ENCODE results near the gene IL24. TPM values are rescaled to one million over a fixed set of nuclear protein-coding genes. Genes with fewer than 3 reads are reported as not detected.

IL24 gene
- polyA plus RNA-seq, 3 donors, result 0.16 TPM; not detected in 2

DNA sequence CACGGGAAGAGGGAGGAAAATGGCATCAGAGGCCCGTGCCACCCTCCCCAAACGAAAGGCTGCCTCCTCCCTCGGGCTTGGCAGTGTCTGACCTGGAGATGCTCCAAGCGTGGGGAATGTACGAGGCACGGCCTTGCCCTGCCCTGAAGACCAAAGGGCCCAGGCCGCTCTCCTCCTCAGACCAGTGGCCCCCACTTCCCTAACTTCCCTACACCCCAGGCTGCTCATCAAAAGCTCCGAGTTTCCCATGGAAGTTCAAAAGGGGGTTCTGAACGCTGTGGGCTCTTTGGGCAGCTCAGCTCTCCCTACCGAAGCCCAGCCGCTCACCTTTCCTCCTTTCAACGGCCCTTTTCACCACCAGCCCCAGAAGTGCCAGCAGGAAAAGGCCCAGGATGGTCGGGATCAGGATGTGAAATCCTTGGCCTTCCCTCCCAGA, 12.7 kb downstream of the IL24 start:
- H4K20me1 ChIP-seq (ENCODE audit: insufficient read depth, low read length), result no peaks in the 10 kb centered on the region
- H2AFZ ChIP-seq (ENCODE audit: insufficient read depth, low read depth, low read length, poor library complexity, severe bottlenecking), result peak overlapping the region; percentile 37
- H3K9me3 Mint-ChIP-seq, result peaks cover 0 to 19% (median 2%) of the 10 kb centered on the region in 7 donors
- H3K9me3 ChIP-seq (replicated peaks in 1 of 2; ENCODE audit: control insufficient read depth in 1 of 2, insufficient read depth in 1 of 2, low read length in 2 of 2), result no peaks in the 10 kb centered on the region
- no peaks in the 10 kb centered on the region for H3K79me2 ChIP-seq (ENCODE audit: insufficient read depth, low read length)
- no peak overlapping the region for H3K9ac ChIP-seq (ENCODE audit: insufficient read depth, low read length, poor library complexity, severe bottlenecking)
- intact Hi-C loops (cut with micrococcal nuclease), result loop anchor here (5.0 to 10.0 kb wide), 4 partner anchors 43 to 275 kb away; partner anchors contain the start of genes DYRK3 (in 2 of the 2), IL20 (in 2 of the 2) and FCAMR (in 1 of the 2)
- peaks cover 36 to 58% (median 37%) of the 10 kb centered on the region in 3 donors for H3K27me3 Mint-ChIP-seq (ENCODE audit: low read depth in 3 of 3)
- H3K36me3 ChIP-seq (replicated peaks in 1 of 2; ENCODE audit: control insufficient read depth in 1 of 2, insufficient read depth in 2 of 2, low read length in 2 of 2), result no peaks in the 10 kb centered on the region
- DNase-seq, result no peak
- H3K27me3 ChIP-seq (ENCODE audit: control insufficient read depth in 2 of 2, insufficient read depth in 2 of 2, low read length in 2 of 2), result peaks cover 30 to 43% of the 10 kb centered on the region in 2 donors
- H3K4me3 ChIP-seq (replicated peaks in 1 of 3; ENCODE audit: low read depth in 2 of 3, low read length in 3 of 3), result peak overlapping the region in 1 of 3 experiments; percentile 49
- peak overlapping the region; percentile 68 for H3K4me2 ChIP-seq (replicated peaks; ENCODE audit: extremely low read depth, low read length, poor library complexity, severe bottlenecking)
- peaks cover 28% of the 10 kb centered on the region for H3K4me1 Mint-ChIP-seq
- TF ChIP-seq, protein P1, sequence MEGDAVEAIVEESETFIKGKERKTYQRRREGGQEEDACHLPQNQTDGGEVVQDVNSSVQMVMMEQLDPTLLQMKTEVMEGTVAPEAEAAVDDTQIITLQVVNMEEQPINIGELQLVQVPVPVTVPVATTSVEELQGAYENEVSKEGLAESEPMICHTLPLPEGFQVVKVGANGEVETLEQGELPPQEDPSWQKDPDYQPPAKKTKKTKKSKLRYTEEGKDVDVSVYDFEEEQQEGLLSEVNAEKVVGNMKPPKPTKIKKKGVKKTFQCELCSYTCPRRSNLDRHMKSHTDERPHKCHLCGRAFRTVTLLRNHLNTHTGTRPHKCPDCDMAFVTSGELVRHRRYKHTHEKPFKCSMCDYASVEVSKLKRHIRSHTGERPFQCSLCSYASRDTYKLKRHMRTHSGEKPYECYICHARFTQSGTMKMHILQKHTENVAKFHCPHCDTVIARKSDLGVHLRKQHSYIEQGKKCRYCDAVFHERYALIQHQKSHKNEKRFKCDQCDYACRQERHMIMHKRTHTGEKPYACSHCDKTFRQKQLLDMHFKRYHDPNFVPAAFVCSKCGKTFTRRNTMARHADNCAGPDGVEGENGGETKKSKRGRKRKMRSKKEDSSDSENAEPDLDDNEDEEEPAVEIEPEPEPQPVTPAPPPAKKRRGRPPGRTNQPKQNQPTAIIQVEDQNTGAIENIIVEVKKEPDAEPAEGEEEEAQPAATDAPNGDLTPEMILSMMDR (IDR thresholded peaks at IDR 0.05), result no peak
- H3K27ac Mint-ChIP-seq, result no peak overlapping the region
- H3K27ac ChIP-seq (ENCODE audit: low read depth in 1 of 2, low read length in 2 of 2), result no peak overlapping the region
- peaks cover 10 to 19% of the 10 kb centered on the region in 2 donors for H3K4me1 ChIP-seq (ENCODE audit: control insufficient read depth in 1 of 2, insufficient read depth in 2 of 2, low read length in 2 of 2)
- H3K4me3 Mint-ChIP-seq, result peak overlapping the region; percentile 58 to 67
- 53% methylated on average over 11 of the region's 14 CpGs for WGBS (ENCODE audit: insufficient coverage)
- H3K36me3 Mint-ChIP-seq, result peaks cover 0 to 13% of the 10 kb centered on the region in 2 donors

DNA sequence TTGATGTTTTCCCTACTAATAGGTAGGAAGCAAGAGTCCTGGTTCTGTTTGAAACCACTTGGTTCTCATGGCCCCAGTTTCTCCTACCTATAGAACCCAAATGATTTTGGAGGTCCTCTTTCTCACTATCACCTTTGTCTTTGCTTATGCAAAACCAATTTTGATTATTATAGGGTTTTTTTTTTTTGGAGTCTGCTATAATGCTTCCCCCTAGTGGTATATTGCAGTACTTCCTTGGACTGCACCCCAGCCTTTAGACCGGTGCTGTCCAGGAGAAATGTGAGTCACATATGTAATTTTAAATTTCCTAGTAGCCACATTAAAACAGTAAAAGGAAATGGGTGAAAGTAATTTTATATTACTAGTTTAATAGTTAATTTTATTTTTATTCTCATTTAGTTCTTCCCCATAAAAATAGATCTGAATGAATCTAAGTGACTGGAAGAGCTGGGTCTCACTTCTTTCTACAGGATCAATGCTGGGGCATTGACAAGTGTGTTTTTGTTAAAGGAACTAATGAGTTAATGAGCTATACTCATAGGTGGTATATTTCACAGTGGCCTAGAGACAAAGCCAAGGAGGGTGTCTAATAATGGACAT, 13.9 kb downstream of the IL24 start:
- Histone ChIP-seq H3K36me3 (replicated peaks in 1 of 2; ENCODE audit: control insufficient read depth in 1 of 2, insufficient read depth in 2 of 2, low read length in 2 of 2) (no peaks in the 10 kb centered on the region), H3K27ac (ENCODE audit: low read depth in 1 of 2, low read length in 2 of 2) (no peak overlapping the region), H4K20me1 (ENCODE audit: insufficient read depth, low read length) (no peaks in the 10 kb centered on the region), H3K27me3 (ENCODE audit: control insufficient read depth in 2 of 2, insufficient read depth in 2 of 2, low read length in 2 of 2) (peaks cover 30 to 43% of the 10 kb centered on the region in 2 donors), H3K9me3 (replicated peaks in 1 of 2; ENCODE audit: control insufficient read depth in 1 of 2, insufficient read depth in 1 of 2, low read length in 2 of 2) (no peaks in the 10 kb centered on the region), H3K4me1 (ENCODE audit: control insufficient read depth in 1 of 2, insufficient read depth in 2 of 2, low read length in 2 of 2) (peaks cover 10 to 11% of the 10 kb centered on the region in 2 donors), H3K79me2 (ENCODE audit: insufficient read depth, low read length) (no peaks in the 10 kb centered on the region), H3K4me3 (replicated peaks in 1 of 3; ENCODE audit: low read depth in 2 of 3, low read length in 3 of 3) (no peak overlapping the region), H3K4me2 (replicated peaks; ENCODE audit: extremely low read depth, low read length, poor library complexity, severe bottlenecking) (no peak overlapping the region), H2AFZ (ENCODE audit: insufficient read depth, low read depth, low read length, poor library complexity, severe bottlenecking) (no peak overlapping the region), H3K9ac (ENCODE audit: insufficient read depth, low read length, poor library complexity, severe bottlenecking) (no peak overlapping the region)
- H3K4me1 Mint-ChIP-seq, result peaks cover 23% of the 10 kb centered on the region
- peaks cover 0 to 12% of the 10 kb centered on the region in 2 donors for H3K36me3 Mint-ChIP-seq
- TF ChIP-seq, protein P1 (IDR thresholded peaks at IDR 0.05), result peak; percentile 95
- no peak overlapping the region for H3K27ac Mint-ChIP-seq
- peak; percentile 56 to 73 (median 62) for DNase-seq
- whole genome bisulfite sequencing (ENCODE audit: insufficient coverage), result no CpG with 5 or more reads among the region's 1 CpG
- peaks cover 0 to 19% (median 2%) of the 10 kb centered on the region in 7 donors for H3K9me3 Mint-ChIP-seq
- H3K27me3 Mint-ChIP-seq (ENCODE audit: low read depth in 3 of 3), result peaks cover 34 to 55% (median 40%) of the 10 kb centered on the region in 3 donors
- intact Hi-C loops (cut with micrococcal nuclease), result loop anchor here (5.0 to 10.0 kb wide), 4 partner anchors 44 to 276 kb away; partner anchors contain the start of genes DYRK3 (in 2 of the 2), IL20 (in 2 of the 2) and FCAMR (in 1 of the 2)
- H3K4me3 Mint-ChIP-seq, result peak overlapping the region in 1 of 2 donors; percentile 67

Data from CD14-positive monocyte (primary cell).